ENCODE results near the gene KRTAP13-1. TPM values are rescaled to one million over a fixed set of nuclear protein-coding genes. Genes with fewer than 3 reads are reported as not detected.
A peak's percentile ranks its signal among the peaks of the same experiment; 100 is the strongest.

KRTAP13-1 gene
- total RNA-seq, 4 donors from 2014 or later, result not detected

GRCh38 chr21:30434033-30434631, 38.3 kb downstream of the KRTAP13-1 start:
- no peak for DNase-seq (ENCODE audit: low spot score)
- TF ChIP-seq CTCF (IDR thresholded peaks at IDR 0.05), result no peak
- peak; percentile 37 for ATAC-seq (ENCODE audit: low FRiP score)

- TF ChIP-seq CTCF (IDR thresholded peaks at IDR 0.05), result no peak
- no peak for ATAC-seq (ENCODE audit: low FRiP score)
- no peak for DNase-seq (ENCODE audit: low spot score)
Measured at GRCh38 chr21:30437010-30437565, 41.3 kb downstream of the KRTAP13-1 start.

DNA sequence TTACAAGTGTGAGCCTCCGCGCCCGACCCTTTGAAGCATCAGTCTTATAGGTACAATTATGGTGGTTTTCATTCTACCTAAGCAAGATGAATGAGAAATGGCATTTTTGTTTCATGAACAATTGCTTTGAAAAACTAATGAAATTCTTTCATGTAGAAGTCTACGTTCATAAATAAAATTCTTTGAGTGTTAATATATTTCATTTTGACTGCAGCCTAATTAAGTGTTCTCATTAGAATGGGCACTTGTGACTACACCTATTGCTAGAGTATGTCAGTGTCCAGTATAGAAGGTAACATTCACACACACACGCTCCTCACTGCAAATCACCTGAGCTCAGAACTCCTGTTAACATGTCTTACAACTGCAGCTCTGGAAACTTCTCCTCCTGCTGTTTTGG, 44.1 kb downstream of the KRTAP13-1 start, which contains the start of gene KRTAP15-1:
KRTAP15-1 (plus strand) TSS at position 301 of the 400 bp plus-strand sequence; CDS start at position 354, 53 bp downstream.
- no peak for ATAC-seq (ENCODE audit: low FRiP score)
- no peak for DNase-seq (ENCODE audit: low spot score)
- TF ChIP-seq CTCF (IDR thresholded peaks at IDR 0.05), result no peak

GRCh38 chr21:30443226-30443625, 47.4 kb downstream of the KRTAP13-1 start:
- no peak for TF ChIP-seq CTCF (IDR thresholded peaks at IDR 0.05)

DNA sequence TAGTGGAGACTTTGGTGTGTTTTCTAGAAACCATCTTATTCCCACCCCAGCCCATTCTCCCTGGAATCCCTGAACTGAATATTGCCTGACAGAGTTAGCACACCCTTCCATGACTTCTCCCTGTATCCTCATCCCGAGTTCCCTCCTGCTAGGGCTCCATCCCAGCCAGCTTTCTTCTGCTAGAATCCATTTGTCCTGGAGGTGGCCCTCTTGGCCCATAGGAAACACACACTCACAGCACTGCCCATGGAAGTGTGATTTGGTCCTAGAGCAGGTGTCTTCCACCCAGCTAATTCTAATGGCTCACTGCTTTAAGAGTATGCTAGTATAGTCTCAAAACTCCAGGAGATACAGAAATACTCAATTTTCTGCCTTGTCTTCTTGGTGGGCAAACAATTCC, 48.4 kb downstream of the KRTAP13-1 start:
- no peak for ATAC-seq (ENCODE audit: low FRiP score)

More at GRCh38 chr21:30443226-30443625, 47.4 kb downstream of the KRTAP13-1 start:
- ATAC-seq (ENCODE audit: low FRiP score), result no peak
- DNase-seq (ENCODE audit: low spot score), result no peak

More for the DNA sequence above, 48.4 kb downstream of the KRTAP13-1 start:
- no peak for DNase-seq (ENCODE audit: low spot score)
- no peak for TF ChIP-seq CTCF (IDR thresholded peaks at IDR 0.05)

Small RNAs within 50 kb of the gene (small RNA-seq; reads per million reads assigned to genes)
- gene KRTAP23-1 (not detected), gene MIR4327 (not detected)

Other genes starting within 250 kb of the KRTAP13-1 start
- not detected for gene CLDN17, start 229.2 kb upstream of the KRTAP13-1 start, total RNA-seq
- not detected for gene CLDN8, start 179.9 kb upstream of the KRTAP13-1 start, total RNA-seq
- not detected for gene KRTAP24-1, start 113.1 kb upstream of the KRTAP13-1 start, total RNA-seq
- gene KRTAP25-1, start 106.5 kb upstream of the KRTAP13-1 start, total RNA-seq, result not detected
- not detected for gene KRTAP26-1, start 75.7 kb upstream of the KRTAP13-1 start, total RNA-seq
- not detected for gene KRTAP27-1, start 58.3 kb upstream of the KRTAP13-1 start, total RNA-seq
- gene KRTAP23-1, start 47.4 kb upstream of the KRTAP13-1 start, total RNA-seq, result not detected
- gene KRTAP13-2, start 23.8 kb upstream of the KRTAP13-1 start, total RNA-seq, result not detected
- gene KRTAP13-3, start 29.9 kb downstream of the KRTAP13-1 start, total RNA-seq, result not detected
- gene KRTAP13-4, start 34.2 kb downstream of the KRTAP13-1 start, total RNA-seq, result not detected
- gene KRTAP15-1, start 44.2 kb downstream of the KRTAP13-1 start, total RNA-seq, result not detected
- not detected for gene KRTAP19-1, start 84.3 kb downstream of the KRTAP13-1 start, total RNA-seq
- not detected for gene KRTAP19-2, start 91.4 kb downstream of the KRTAP13-1 start, total RNA-seq
- gene KRTAP19-3, start 96.0 kb downstream of the KRTAP13-1 start, total RNA-seq, result not detected
- not detected for gene KRTAP19-4, start 101.1 kb downstream of the KRTAP13-1 start, total RNA-seq
- not detected for gene KRTAP19-5, start 106.1 kb downstream of the KRTAP13-1 start, total RNA-seq
- gene KRTAP19-6, start 145.8 kb downstream of the KRTAP13-1 start, total RNA-seq, result not detected
- not detected for gene KRTAP19-7, start 165.3 kb downstream of the KRTAP13-1 start, total RNA-seq
- not detected for gene KRTAP22-2, start 194.4 kb downstream of the KRTAP13-1 start, total RNA-seq
- not detected for gene KRTAP6-3, start 196.4 kb downstream of the KRTAP13-1 start, total RNA-seq
- gene KRTAP6-2, start 202.9 kb downstream of the KRTAP13-1 start, total RNA-seq, result not detected
- gene KRTAP22-1, start 205.1 kb downstream of the KRTAP13-1 start, total RNA-seq, result not detected
- not detected for gene KRTAP6-1, start 217.9 kb downstream of the KRTAP13-1 start, total RNA-seq
- gene KRTAP20-1, start 220.4 kb downstream of the KRTAP13-1 start, total RNA-seq, result not detected
- not detected for gene KRTAP20-4, start 224.6 kb downstream of the KRTAP13-1 start, total RNA-seq
- gene KRTAP20-2, start 239.2 kb downstream of the KRTAP13-1 start, total RNA-seq, result not detected
- gene KRTAP20-3, start 246.8 kb downstream of the KRTAP13-1 start, total RNA-seq, result not detected

Data from omental fat pad (tissue), 4 donors.